CD4-positive, alpha-beta memory T cell (primary cell): ENCODE results near the gene TCF12. TPM values are rescaled to one million over a fixed set of nuclear protein-coding genes. Genes with fewer than 3 reads are reported as not detected.
A peak's percentile ranks its signal among the peaks of the same experiment; 100 is the strongest.

ENCODE experiments used
- CTCF ChIA-PET: fragments of 350-600 bp; sonication (Branson Sonifier 250); formaldehyde crosslinking; loops from one replicate; lab custom pipeline; 2021; ENCODE audit warnings: inconsistent platforms; ENCODE audit not compliant: partially characterized antibody; lab: Charles Lee
- POLR2A ChIA-PET: fragments of 350-600 bp; sonication (Branson Sonifier 250); formaldehyde crosslinking; loops from one replicate; lab custom pipeline; 2021; ENCODE audit not compliant: partially characterized antibody; lab: Charles Lee
- DNase-seq, 5 donors: peaks; one replicate each; pipeline versions ENCODE4 v3.0.0 to v3.0.0-alpha.2; 2020 to 2022; ENCODE audit warnings: mixed read lengths in 1 of 5
- H3K27ac ChIP-seq: one replicate; pipeline ENCODE4 v1.7.0; 2013; ENCODE audit warnings: low read depth, low read length
- H3K27me3 ChIP-seq: 2 replicates; pipeline ENCODE4 v1.7.0; 2013; ENCODE audit warnings: mild to moderate bottlenecking, low read length, moderate library complexity; ENCODE audit not compliant: insufficient read depth
- H3K36me3 ChIP-seq: 2 replicates; pipeline ENCODE4 v1.7.0; 2013; ENCODE audit warnings: mild to moderate bottlenecking, low read length, moderate library complexity; ENCODE audit not compliant: insufficient read depth
- H3K4me1 ChIP-seq: 2 replicates; pipeline ENCODE4 v1.7.0; 2013; ENCODE audit warnings: mild to moderate bottlenecking, low read length, moderate library complexity; ENCODE audit not compliant: insufficient read depth
- H3K4me3 ChIP-seq, 2 donors: one replicate each; pipeline ENCODE4 v1.7.0; 2013; ENCODE audit warnings: low read length in 2 of 2, mild to moderate bottlenecking in 1 of 2
- H3K9me3 ChIP-seq, 2 donors: one replicate each; pipeline ENCODE4 v1.7.0; 2013; ENCODE audit warnings: low read length in 2 of 2, control low read depth in 1 of 2; ENCODE audit not compliant: control insufficient read depth in 1 of 2
- H3K27ac Mint-ChIP-seq, 7 donors: one replicate each; pipeline ENCODE4 v1.8.0; 2020 to 2021; ENCODE audit warnings: mixed read lengths in 7 of 7, mild to moderate bottlenecking in 6 of 7, inconsistent platforms in 3 of 7, moderate library complexity in 3 of 7
- H3K27me3 Mint-ChIP-seq, 2 donors: one replicate each; pipeline ENCODE4 v1.8.0; 2020 to 2021; ENCODE audit warnings: mixed read lengths in 2 of 2
- H3K36me3 Mint-ChIP-seq, 2 donors: one replicate each; pipeline ENCODE4 v1.8.0; 2020 to 2021; ENCODE audit warnings: mixed read lengths in 2 of 2, inconsistent platforms in 1 of 2, mild to moderate bottlenecking in 1 of 2
- H3K4me1 Mint-ChIP-seq, 4 donors: one replicate each; pipeline ENCODE4 v1.8.0; 2020 to 2021; ENCODE audit warnings: mixed read lengths in 4 of 4, mild to moderate bottlenecking in 1 of 4
- H3K4me3 Mint-ChIP-seq, 8 donors: one replicate each; pipeline ENCODE4 v1.8.0; 2020 to 2021; ENCODE audit warnings: mixed read lengths in 8 of 8, mild to moderate bottlenecking in 7 of 8, moderate library complexity in 6 of 8, inconsistent platforms in 3 of 8
- H3K9me3 Mint-ChIP-seq, 8 donors: one replicate each; pipeline ENCODE4 v1.8.0; 2020 to 2021; ENCODE audit warnings: mixed read lengths in 8 of 8, mild to moderate bottlenecking in 5 of 8, inconsistent platforms in 3 of 8, moderate library complexity in 1 of 8
- intact Hi-C: fragments of 100-400 bp; cut with micrococcal nuclease; formaldehyde crosslinking; loops from one replicate; pipeline ENCODE4 v1.15.1; 2023
- polyA plus RNA-seq, 2 donors: library from polyadenylated mRNA; unstranded; fragments of 300-500 nt; fragmentation: Illumina TruSeq; gene quantifications; one replicate each; pipeline ENCODE4 v1.2.3, GENCODE V29; 2021
- total RNA-seq, 2 experiments: library from RNA; stranded (reverse); gene quantifications; one replicate each; pipeline ENCODE4 v1.2.3, GENCODE V29; 2021

TCF12 gene
- total RNA-seq (10 to 100 TPM; 78.5 to 86.5 TPM), polyA plus RNA-seq (10 to 100 TPM; 36.5 to 58.2 TPM)

DNA sequence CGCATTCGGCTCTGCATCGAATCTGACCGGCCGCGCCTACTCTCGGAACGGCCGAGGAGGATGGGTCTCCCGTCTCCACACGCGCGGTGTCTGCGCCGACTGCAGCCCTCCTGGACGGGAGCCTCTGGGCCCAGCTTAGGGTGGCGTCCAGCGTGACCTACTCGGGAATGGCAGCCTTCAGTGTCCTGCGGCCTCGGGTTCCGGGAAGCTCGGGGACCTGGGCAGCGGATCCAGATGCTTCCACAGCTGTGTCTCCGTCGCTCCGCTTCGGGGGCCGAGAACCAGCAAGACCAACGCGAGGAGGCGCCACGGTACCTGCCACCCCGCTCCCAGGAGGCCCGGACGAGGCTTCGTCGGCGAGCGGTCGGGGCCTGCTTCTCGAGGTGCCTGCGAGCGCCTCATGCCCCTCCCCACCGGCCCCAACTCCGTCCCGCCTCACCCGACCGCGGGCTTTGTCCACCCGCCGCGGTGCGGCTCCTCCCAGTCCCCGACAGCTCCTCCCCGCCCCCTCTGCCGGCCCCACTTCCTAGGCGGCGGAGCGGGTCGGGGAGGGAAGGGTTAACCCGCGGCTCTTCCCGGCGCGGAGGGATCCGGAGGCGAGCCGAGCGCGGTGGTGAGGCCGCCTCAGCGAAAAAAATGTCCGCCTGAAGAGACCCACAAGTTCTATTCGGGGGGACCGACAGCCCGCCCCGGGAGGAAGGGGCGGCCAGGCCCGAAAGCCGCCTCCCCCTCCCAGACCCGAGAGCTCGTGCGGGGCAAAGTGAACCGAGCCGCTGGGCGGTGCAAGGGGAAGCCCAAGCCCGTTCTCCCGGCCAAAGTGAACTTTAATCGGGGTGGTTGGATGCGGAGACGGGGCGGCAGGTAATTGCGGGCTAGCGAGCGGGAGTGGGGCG, at the start of gene TCF12:
TSS of gene TCF12 (plus strand) at position 599 of the 893 bp plus-strand sequence. CDS start 1,270 bp downstream, outside the sequence.
- peaks cover 0 to 22% of the 10 kb centered on the region in 2 donors for H3K36me3 Mint-ChIP-seq
- no peaks in the 10 kb centered on the region for H3K9me3 Mint-ChIP-seq
- no peaks in the 10 kb centered on the region for H3K27me3 Mint-ChIP-seq
- intact Hi-C loops = loop anchor here (1.0 to 5.0 kb wide), 5 partner anchors 31 to 388 kb away; partner anchors contain the start of gene ZNF280D
- DNase-seq = peak; percentile 90 to 94 (median 91)
- peak within 1 kb of the TSS; percentile 83 to 91 (median 86) for H3K27ac Mint-ChIP-seq
- ChIA-PET POLR2A (interaction anchor here (0.7 to 3.2 kb wide), 19 partner anchors 9 to 788 kb away, joined by 3 to 111 read pairs (median 5); partner anchors contain the start of genes POLR2M and ZNF280D), CTCF (interaction anchor here (0.7 to 2.7 kb wide), 20 partner anchors 9 to 673 kb away, joined by 3 to 16 read pairs (median 6); no protein-coding TSS in a partner anchor)
- Histone ChIP-seq H3K4me1 (peaks cover 39% of the 10 kb centered on the region), H3K36me3 (no peaks in the 10 kb centered on the region), H3K4me3 (peak within 1 kb of the TSS; percentile 80 to 82), H3K9me3 (no peaks in the 10 kb centered on the region), H3K27ac (peak within 1 kb of the TSS; percentile 79), H3K27me3 (no peaks in the 10 kb centered on the region)
- H3K4me1 Mint-ChIP-seq = peaks cover 32 to 55% (median 36%) of the 10 kb centered on the region in 4 donors
- peak within 1 kb of the TSS; percentile 81 to 96 (median 88) for H3K4me3 Mint-ChIP-seq

DNA sequence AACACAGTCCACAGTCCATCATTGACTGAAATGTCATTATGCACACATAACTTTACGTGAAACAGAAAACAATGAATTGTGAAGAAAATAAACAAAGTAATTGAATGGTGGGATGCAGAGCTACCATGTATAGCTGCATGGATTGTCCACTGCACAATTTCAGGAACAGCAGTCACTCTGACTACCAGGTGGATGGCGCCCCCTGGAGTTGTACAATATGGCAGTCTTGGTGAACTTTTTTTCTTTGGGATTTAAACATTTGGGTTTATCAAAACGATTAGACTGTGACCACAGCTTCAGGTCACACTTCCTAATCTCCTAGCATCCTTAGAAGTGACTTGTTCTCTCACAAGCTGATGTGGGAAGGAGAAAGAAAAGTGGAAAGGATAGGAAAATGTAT, 48.9 kb upstream of the TCF12 start:
- H3K27ac Mint-ChIP-seq = no peak overlapping the region
- H3K4me3 Mint-ChIP-seq = no peak overlapping the region
- H3K27ac ChIP-seq = no peak overlapping the region
- POLR2A ChIA-PET = interaction anchor here (0.8 kb wide), 1 partner anchor 49 kb away, joined by 3 read pairs; the partner anchor contains the start of gene TCF12
- H3K4me1 Mint-ChIP-seq = no peaks in the 10 kb centered on the region
- no peaks in the 10 kb centered on the region for H3K9me3 ChIP-seq
- no peaks in the 10 kb centered on the region for H3K9me3 Mint-ChIP-seq
- CTCF ChIA-PET = interaction anchor here (0.5 to 1.8 kb wide), 4 partner anchors 14 to 494 kb away, joined by 3 to 4 read pairs (median 3); no protein-coding TSS in a partner anchor
- intact Hi-C loops = loop anchor here (5.0 kb wide), 1 partner anchor 372 kb away; no protein-coding TSS in a partner anchor
- no peaks in the 10 kb centered on the region for H3K27me3 Mint-ChIP-seq
- H3K27me3 ChIP-seq = no peaks in the 10 kb centered on the region
- H3K36me3 ChIP-seq = no peaks in the 10 kb centered on the region
- no peak for DNase-seq
- no peaks in the 10 kb centered on the region for H3K36me3 Mint-ChIP-seq
- no peaks in the 10 kb centered on the region for H3K4me1 ChIP-seq
- no peak overlapping the region for H3K4me3 ChIP-seq

DNA sequence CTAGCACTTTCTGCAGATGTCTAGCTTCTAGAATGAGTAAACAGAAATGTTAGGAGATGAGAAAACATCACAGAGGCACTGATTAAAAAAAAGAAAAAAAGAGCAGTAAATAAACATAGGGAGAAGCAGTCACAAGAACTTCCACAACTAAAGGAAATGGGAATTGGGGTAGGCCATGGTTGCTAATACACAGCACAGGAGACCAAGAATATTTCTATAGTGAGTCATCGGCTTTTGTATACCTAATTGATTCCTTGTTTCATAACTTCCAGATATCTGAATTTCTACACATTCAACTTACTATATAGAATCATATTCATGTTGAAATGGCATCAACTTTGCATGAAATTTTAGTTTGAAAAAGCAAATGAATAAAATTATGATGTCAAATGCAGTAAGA, 47.3 kb upstream of the TCF12 start:
- H3K9me3 Mint-ChIP-seq = no peaks in the 10 kb centered on the region

DNA sequence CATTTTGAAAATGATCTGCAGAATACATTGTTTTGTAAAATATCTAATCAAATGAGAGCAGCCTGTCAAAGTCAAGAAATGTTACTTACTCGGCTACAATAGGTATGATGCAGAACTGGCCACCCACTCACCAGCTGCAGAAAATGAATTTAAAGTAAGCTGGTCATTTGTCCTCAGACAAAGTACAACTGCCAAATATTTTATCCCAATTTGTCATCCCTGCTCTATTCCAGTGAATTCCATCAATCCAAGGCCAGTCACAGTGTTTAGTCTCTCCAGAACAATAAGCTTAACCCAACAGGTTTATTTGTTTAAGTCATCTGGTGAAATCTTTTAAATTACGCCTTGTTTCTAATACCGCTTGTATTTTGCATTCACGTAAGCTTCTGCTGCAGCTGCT, 46.6 kb upstream of the TCF12 start:
- H3K27ac Mint-ChIP-seq = no peak overlapping the region
- H3K27ac ChIP-seq = no peak overlapping the region
- no peaks in the 10 kb centered on the region for H3K4me1 ChIP-seq
- H3K27me3 Mint-ChIP-seq = no peaks in the 10 kb centered on the region
- H3K4me3 ChIP-seq = no peak overlapping the region
- no peaks in the 10 kb centered on the region for H3K9me3 ChIP-seq
- no peak for DNase-seq
- intact Hi-C loops = no loop called here
- H3K9me3 Mint-ChIP-seq = no peaks in the 10 kb centered on the region
- H3K36me3 ChIP-seq = no peaks in the 10 kb centered on the region
- no peak overlapping the region for H3K4me3 Mint-ChIP-seq
- H3K4me1 Mint-ChIP-seq = no peaks in the 10 kb centered on the region
- H3K27me3 ChIP-seq = no peaks in the 10 kb centered on the region
- CTCF ChIA-PET = interaction anchor here (0.8 kb wide), 1 partner anchor 381 kb away, joined by 4 read pairs; no protein-coding TSS in a partner anchor
- POLR2A ChIA-PET = no interaction called here
- H3K36me3 Mint-ChIP-seq = no peaks in the 10 kb centered on the region

More for the DNA sequence above, 47.3 kb upstream of the TCF12 start:
- no peaks in the 10 kb centered on the region for H3K36me3 ChIP-seq
- CTCF ChIA-PET = interaction anchor here (0.8 kb wide), 1 partner anchor 380 kb away, joined by 4 read pairs; no protein-coding TSS in a partner anchor
- Mint-ChIP-seq H3K4me1 (no peaks in the 10 kb centered on the region), H3K36me3 (no peaks in the 10 kb centered on the region), H3K27ac (no peak overlapping the region), H3K27me3 (no peaks in the 10 kb centered on the region), H3K4me3 (no peak overlapping the region)
- H3K9me3 ChIP-seq = no peaks in the 10 kb centered on the region
- H3K4me3 ChIP-seq = no peak overlapping the region
- H3K4me1 ChIP-seq = no peaks in the 10 kb centered on the region
- no peak overlapping the region for H3K27ac ChIP-seq
- no peak for DNase-seq
- POLR2A ChIA-PET = no interaction called here
- no peaks in the 10 kb centered on the region for H3K27me3 ChIP-seq
- intact Hi-C loops = no loop called here

DNA sequence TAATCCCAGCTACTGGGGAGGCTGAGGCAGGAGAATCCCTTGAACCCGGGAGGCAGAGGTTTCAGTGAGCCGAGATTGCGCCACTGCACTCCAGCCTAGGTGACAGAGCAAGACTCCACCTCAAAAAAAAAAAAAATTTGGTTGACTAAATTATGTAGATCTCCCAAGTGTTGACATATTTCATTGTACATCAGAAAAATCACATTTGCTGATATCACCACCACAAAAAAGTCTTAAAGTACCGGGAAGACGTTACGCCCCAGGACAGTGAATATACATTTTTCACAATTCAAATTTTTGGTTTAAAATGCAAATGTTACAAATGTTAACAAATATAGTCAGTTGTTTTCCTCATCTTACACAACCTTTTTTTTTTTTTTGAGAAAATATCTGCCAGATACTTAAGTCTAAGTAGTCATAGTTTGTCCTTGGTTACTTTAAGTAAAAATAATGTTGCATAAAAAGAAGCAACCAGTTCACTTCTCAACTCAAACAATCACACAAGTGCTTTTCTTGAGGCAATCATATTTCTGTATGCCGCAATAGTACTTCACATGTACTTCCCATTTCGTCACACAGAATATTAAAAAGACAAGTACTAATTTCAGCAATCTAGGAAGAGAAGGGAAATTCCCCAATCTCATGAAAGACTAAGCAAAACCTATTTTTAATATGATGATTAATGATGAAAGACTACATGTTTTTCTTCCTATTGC, 41.0 kb upstream of the TCF12 start:
- ChIA-PET CTCF (no interaction called here), POLR2A (no interaction called here)
- Mint-ChIP-seq H3K36me3 (no peaks in the 10 kb centered on the region), H3K4me1 (no peaks in the 10 kb centered on the region), H3K4me3 (no peak overlapping the region), H3K27ac (no peak overlapping the region), H3K27me3 (no peaks in the 10 kb centered on the region), H3K9me3 (no peaks in the 10 kb centered on the region)
- no peak for DNase-seq
- Histone ChIP-seq H3K36me3 (no peaks in the 10 kb centered on the region), H3K4me1 (no peaks in the 10 kb centered on the region), H3K9me3 (no peaks in the 10 kb centered on the region), H3K27me3 (no peaks in the 10 kb centered on the region), H3K4me3 (no peak overlapping the region), H3K27ac (no peak overlapping the region)
- intact Hi-C loops = no loop called here

DNA sequence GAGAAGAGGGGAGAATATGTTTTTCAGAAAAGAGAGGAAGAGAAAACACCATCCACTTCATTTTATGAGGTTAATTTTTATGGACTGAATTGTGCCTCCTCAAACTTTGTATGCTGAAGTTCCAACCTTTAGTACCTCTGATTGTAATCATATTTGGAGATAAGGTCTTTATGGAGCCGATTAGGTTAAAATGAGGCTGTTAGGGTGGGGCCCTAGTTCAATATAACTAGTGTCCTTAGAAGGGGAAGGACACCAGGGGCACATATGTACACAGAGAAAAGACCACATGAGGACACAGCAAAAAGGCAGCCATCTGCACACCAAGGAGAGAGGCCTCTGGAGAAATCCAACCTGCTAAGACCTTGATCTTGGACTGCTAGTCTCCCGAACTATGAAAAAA, 38.9 kb upstream of the TCF12 start:
- no peaks in the 10 kb centered on the region for H3K9me3 ChIP-seq
- ChIA-PET POLR2A (no interaction called here), CTCF (no interaction called here)
- no peaks in the 10 kb centered on the region for H3K9me3 Mint-ChIP-seq
- intact Hi-C loops = no loop called here
- no peaks in the 10 kb centered on the region for H3K36me3 Mint-ChIP-seq
- no peaks in the 10 kb centered on the region for H3K27me3 Mint-ChIP-seq
- H3K27ac Mint-ChIP-seq = no peak overlapping the region
- no peaks in the 10 kb centered on the region for H3K4me1 Mint-ChIP-seq
- H3K4me3 ChIP-seq = no peak overlapping the region
- no peaks in the 10 kb centered on the region for H3K4me1 ChIP-seq
- no peaks in the 10 kb centered on the region for H3K27me3 ChIP-seq
- H3K4me3 Mint-ChIP-seq = no peak overlapping the region
- H3K36me3 ChIP-seq = no peaks in the 10 kb centered on the region
- DNase-seq = no peak
- H3K27ac ChIP-seq = no peak overlapping the region
